Measurements from ENCODE around the gene COQ7.
A peak's percentile ranks its signal among the peaks of the same experiment; 100 is the strongest.

The COQ7 gene

DNA sequence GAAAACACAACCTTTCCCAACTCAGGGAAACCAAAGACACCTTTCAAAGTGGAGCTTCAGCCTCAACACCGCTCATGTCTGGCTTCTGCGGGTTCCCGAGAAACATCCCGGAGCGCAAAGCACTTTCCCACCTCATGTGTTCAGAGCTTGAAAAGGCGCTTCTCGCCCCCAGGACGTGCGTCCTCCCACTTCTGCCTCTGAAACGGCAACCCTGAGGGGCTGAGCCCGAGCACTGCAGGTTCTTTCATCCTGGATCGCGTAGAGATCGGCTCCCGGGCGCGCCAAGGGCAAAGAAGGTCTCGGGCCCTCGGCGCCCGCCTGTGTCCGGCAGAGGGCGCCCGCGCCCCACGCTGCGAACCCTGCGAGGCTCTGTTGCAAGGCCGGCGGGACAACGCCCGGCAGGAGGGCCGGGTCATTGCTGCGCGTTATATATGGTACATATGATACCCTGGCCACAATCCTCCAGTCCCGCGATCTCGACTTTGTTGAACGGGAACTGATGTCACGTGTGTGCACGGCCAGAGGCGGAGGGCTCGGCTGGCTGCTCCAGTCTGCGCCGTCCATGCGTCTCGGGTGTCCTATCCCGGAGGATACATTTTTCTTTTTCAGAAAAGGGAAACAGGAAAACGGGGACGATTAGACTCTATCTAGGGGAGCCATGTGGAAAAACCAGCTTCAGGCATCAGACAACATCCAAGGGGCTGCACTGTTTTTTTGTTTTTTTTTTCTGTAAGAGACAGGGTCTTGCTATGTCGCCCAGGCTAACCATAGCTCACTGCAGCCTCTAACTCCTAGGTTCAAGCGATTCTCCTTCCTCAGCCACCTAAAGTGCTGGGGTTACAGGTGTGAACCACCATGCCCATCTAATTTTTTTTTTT, 19.1 kb downstream of the COQ7 start:
- peak; percentile 67 to 75 for DNase-seq (ENCODE audit: low read depth in 2 of 2)

DNA sequence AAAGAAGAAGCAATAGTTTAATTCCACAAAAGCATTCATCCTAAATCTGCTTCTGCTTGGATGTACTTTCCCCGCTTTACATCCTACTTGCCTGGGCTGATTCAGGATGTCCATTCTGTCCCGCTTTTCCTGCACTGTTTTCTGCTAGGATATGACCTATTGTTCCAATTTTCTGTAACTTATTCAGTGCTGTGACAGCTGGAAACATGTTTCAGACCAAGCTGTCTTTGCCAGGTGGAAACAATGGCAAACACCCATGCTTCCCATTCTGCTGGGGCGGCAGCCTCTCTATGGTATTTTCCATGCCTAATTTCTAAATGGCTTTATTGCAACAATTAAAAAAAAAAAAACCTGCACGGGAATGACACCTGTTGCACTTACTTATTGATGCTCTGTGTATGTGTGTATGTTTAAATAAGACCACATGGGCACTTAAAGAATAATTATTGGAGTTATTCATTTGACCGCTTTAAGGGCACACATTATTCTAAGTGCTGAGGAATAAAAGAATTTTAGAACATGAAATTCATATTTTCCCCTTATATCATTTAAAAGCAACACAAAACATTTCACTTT, 21.0 kb downstream of the COQ7 start:
- no peak for DNase-seq (ENCODE audit: low read depth in 2 of 2)

DNA sequence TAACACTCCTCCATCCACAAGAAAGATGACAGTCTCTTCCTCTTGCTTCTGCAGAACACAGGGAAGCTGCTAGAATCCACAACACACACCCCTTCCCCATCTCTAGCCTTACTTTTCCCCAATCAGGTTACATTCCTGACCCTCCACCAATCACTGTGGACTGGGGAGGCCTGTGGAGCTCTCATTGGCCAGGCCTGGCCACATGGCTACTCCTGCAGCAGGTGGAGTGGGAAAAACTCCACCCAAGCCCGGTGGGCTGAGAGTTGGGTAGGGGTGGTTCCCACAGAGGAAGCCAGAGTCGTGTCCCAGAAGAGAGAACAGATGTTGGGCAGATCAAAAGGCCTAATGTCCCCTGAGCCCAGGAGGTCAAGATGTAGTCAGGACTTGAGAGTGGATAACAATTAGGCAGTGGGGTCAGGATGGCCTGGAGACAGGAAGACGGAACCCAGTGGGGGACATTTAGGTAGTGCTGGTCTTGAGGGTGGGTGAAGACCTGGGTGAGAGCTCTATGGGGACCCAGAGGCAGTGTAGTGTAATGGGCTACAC, 22.1 kb downstream of the COQ7 start:
- no peak for DNase-seq (ENCODE audit: low read depth in 2 of 2)

DNA sequence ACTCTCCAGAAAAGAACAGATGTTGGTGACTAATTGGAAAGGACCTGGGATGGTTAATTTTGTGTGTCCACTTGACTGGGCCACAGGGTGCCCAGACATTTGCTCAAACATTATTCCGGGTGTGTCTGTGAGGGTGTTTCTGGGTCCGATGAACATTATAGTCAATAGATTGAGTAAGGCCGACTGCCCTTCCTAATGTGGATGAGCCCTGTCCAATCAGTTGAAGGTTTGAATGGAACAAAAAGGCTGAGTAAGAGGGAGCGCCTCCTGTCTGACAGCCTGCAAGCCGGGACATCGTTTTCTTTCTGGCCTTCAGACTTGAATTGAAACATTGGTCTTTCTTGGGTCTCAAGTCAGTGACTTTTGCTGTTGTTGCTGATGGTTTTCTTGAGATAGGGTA, 23.5 kb downstream of the COQ7 start:
- no peak for DNase-seq (ENCODE audit: low read depth in 2 of 2)

DNA sequence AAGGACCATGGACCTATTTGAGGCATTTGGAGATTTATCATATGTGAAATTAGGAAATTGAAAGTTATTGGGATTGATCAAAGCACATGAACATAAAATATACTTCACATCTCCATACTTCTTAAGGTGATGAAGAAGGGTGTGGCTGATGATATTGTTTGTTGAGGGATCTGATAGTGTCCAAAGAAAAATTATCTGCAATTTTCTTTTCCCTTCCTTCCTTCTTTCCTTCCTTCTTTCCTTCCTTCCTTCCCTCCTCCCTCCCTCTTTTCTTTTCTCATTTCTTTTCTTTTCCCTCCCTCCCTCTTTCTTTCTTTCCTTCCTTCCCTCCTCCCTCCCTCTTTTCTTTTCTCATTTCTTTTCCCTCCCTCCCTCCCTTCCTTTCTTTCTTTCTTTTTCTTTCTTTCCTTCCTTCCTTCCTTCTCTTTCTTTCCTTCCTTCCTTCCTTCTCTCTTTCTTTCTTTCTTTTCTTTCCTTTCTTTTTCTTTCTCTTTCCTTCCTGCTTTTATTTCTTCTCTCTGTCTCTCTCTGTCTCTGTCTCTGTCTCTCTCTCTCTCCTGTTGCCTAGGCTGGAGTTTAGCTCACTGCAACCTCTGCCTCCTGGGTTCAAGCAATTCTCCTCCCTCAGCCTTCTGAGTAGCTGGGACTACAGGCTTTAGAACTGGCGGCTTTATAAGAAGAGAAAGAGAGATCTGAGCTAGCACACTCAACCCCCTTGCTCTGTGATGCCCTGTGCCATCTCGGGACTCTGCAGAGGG, 25.4 kb downstream of the COQ7 start:
- no peak for DNase-seq (ENCODE audit: low read depth in 2 of 2)

DNA sequence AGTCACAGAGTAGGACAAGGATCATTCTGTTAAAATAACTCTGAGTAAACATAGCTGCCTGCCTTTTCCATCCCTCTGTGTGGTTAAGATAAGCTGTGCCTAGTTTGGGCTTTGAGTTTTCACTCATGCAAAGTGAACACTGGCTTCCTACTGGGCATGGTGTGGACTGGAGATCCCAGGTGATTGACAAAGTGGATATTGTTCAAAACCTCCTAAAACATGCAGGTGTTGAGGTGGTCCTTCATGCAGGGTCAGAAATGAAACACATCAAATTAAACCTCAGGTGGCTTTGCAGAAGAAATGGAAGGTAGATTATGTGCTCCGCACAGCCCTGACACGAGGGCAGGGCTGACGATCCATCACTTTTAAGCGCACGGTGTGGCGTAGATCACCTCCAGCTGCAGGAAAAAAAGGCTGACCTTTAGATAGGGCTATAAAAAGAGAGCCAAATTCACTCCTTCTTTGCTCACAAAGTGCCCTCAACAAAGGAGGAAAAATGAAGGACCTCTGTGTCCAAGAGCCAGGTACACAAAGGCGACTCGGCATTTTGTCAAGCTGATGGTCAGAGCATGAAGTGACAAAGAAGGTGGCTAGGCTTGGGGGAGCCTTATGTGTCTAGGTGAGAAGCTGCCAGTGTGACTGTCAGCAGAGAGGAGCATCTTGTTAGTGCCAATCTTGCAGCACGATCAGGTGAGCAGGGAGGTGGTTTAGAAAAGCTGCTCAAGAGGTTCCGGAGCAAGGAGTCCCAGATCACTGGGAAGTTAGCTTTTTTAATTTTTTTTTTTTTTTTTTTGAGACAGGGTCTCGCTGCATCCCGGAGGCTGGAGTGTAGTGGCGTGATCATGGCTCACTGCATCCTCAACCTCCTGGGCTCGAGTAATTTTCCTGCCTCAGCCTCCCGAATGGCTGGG, 26.5 kb downstream of the COQ7 start:
- no peak for DNase-seq (ENCODE audit: low read depth in 2 of 2)

DNA sequence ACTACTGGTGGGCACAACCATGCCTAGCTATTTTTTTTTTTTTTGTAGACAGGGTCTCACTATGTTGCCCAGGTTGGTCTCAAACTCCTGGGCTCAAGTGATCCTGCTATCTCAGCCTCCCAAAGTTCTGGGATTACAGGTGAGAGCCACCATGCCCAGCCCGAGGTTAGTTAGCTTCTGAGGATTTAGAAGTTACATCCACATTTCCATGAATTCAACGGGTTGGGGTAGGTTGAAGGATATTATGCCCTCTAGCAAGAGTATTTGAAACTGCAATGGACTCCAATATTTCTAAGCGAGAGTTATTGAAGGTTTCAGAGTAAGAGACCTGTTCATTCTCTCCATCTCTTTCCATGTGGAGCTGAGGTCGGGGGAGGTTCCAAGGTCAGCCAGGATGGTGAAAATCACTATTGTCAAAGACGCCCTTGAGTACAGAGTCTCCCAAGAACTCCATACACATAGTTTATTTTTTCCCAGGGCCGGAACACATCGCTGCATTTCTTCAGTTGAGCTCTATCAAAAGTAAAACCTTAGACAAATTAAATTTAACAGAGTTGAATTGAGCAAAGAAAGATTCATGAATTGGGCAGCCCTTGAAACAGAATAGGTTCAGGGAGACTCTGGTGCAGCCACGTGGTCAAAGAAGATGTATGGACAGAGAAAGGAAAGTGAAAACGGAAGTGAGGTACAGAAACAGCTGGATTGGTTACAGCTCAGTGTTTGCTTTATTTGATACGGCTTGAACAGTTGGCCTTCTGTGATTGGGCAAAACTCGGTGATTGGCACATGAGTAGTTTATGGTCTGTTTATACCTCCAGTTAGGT, 27.3 kb downstream of the COQ7 start:
- DNase-seq (ENCODE audit: low read depth in 2 of 2), result no peak

DNA sequence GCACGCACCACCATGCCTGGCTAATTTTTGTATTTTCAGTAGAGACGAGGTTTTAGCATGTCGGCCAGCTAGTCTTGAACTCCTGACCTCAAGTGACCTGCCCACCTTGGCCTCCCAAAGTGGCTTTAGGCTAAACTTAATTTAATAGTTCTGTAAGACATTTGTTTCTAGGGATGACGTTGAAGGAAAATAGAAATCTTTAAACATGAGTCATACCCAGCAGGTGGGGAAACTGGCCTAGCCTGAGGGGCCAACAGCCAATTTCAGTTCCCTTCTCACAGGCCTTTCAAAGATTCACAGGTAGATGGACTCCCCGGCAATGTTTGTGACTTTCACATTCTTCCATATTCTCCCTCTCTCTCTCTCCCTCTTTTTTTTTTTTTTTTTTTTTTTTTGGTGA, 28.2 kb downstream of the COQ7 start:
- no peak for DNase-seq (ENCODE audit: low read depth in 2 of 2)

DNA sequence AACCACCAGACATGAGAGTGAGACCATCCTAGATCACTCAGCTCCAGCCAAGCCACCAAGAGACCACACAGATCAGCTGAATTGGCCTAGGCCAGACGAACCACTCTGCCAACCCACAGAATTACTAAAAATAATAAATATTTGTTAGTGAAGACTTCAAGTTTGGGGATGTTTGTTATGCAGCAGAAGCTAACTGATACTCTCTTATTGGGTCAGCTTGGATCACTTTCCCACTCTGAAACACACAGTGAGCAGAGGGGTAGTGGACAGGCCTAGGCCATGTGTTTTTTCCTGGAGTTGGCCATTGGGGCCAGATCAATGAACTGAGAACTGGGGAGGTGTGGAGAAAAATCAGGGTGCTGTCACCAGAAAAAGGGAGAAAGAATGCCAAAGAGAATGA, 30.8 kb downstream of the COQ7 start:
- DNase-seq (ENCODE audit: low read depth in 2 of 2), result no peak

DNA sequence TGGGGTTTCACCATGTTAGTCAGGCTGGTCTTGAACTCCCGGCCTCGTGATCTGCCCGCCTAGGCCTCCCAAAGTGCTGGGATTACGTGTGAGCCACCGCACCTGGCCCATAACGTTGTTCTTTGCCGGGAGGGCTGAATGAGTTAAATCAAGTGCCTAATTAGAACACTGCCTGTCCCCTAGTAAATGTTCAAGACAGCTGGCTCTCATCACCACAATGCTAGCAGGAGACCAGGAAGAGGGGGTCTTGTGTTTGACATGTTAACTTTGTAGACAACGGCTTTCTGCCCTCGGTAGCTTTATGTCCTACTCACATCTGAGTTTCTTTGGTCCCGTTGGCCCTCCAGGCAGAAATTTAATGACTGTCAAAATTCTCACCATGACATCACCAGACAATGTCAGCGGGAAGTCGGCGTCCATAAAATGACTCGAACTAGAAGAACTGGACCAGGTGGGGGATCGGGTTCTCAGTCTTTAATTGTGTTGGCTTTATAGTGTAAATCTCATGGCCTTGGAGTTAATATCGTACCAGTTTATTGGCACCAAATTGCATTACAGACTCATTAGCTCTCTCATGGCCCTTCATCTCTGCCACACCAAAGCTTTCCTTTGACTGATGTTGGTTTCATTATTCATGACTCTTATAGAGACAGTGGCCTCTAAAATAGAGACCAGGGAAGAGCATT, 34.9 kb downstream of the COQ7 start:
- no peak for DNase-seq (ENCODE audit: low read depth in 2 of 2)

DNA sequence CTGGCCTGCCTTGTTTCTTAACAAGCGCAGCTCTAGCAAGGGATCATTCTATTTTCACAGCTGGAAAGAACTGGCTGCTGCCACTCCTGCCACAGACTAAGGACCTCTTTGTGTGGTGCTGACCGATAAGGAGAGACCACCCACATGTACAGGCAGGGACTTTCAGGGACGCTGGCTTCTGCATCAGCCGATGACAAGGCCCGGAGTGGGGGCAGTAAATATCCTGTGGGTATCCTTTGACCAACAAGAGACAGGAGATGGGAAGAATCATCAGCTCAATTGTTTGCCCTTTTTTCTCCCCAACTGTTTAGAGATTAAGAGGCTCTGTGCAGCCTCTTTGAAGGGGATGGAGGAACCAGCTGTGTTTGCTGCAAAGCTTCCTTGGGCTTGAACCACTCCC, 37.2 kb downstream of the COQ7 start:
- DNase-seq (ENCODE audit: low read depth in 2 of 2), result no peak

DNA sequence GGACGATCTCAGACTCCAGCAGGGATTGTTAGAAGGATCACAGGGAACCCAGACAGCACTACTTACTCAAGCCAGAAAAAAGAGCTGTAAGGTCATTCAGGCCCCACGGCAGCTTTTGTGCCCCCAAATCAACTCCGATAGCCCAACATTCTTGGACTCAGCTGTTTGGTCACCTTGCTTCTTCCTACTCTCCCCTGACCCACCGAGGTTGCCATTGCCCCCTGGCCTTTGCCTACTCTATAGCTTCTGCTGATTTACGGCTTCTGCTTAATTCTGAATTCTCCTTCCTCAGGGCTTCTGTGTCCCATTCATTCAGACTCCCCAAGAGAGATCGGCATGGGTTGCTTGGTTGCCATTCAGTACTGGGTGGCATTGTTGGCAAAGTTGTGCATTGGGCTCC, 37.7 kb downstream of the COQ7 start:
- DNase-seq (ENCODE audit: low read depth in 2 of 2), result no peak

DNA sequence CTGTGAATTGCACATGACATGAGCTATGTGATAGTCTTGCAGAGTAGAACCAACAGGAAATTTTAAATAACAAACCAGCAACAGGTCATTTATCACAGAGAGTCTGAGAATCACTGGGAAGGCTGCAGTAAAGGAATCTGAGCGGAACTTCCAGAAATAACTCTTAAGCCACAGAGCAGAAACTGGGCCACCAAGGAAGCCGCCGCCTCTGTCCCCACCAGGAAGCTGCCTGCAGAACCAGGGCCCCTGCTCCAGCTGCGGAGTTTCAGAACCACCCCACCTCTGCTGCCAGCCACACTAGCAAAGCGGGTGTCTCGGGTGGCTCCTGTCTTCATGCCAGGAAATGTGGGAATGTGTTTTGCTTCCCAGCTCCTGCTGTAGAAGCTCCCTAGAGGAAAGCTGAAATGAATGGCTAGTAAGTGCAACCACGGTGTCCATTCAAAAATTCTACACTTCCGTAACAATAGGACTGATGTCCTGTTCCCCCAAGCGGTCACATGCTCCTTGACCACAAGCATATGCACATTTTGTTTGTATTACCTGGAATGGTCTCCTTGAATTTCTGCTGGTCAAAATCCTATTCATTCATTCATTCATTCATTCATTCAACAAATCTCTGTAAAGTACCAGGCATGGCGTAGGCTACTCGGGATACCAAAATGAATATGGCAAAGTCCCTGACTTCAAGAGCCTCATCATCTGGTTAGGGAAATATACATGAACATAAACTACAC, 38.6 kb downstream of the COQ7 start:
- DNase-seq (ENCODE audit: low read depth in 2 of 2), result no peak

DNA sequence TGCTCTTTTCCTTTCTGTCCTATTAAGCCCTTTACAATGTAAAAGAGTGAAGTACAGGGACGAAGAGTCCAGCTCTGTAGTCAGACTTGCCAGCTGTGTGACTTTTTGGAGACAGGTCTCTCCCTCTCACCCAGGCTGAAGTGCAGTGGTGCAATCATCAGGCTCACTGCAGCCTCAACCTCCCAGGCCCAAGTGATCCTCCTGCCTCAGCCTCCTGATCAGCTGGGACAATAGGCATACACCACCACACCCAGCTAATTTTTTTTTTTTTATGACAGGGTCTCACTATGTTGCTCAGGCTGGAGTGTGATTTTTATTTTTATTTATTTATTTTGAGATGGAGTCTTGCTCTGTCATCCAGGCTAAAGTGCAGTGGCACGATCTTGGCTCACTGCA, 39.2 kb downstream of the COQ7 start:
- no peak for DNase-seq (ENCODE audit: low read depth in 2 of 2)

DNA sequence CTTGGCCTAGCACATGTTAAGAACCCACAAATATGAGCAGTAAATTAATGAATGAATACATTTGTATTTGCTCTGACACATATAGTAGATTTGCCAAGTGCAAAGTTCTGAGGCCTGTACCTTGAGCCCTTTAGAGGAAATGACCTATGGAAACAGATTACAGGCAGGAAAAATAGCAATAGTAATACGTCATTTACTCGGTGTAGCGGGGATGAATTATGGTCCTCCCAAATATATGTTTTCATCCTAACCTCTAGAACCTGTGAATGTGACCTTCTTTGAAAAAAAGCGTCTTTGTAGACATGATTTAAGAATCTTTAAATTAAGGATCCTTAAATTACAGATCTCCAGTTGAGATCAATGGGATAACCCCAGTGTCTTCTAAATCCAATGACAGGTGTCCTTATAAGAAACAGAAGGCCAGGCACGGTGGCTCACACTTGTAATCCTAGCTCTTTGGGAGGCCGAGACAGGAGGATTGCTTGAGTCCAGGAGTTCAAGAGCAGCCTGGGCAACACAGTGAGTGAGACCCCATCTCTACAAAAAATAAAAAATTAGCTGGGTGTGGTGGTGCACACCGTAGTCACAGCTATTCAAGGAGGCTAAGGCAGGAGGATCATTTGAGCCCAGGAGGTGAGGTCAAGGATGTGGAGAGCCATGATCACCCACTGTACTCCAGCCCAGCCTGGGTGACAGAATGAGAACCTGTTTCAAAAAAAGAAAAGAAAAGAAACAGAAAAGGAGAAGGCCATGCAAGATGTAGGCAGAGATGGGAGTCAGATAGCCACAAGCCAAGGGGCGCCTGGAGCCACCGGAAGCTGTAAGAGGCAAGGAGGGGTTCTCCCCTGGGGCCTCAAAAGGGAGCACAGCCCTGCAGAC, 41.2 kb downstream of the COQ7 start:
- no peak for DNase-seq (ENCODE audit: low read depth in 2 of 2)

DNA sequence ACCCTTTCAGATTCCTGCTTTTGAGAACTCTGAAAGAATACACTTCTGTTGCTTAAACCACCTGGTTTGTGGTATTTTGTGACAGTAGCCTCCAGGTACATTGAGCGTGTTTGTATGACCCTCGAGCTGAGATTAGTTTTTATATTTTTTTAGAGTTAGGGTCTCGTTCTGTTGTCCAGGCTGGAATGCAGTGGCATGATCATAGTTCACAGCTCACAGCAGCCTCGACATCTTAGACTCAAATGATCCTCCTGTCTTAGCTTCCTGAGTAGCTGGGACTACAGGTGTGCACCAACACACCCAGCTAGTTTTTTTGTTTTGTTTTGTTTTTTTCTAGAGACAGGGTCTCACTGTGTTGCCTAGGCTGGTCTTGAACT, 41.9 kb downstream of the COQ7 start:
- no peak for DNase-seq (ENCODE audit: low read depth in 2 of 2)

DNA sequence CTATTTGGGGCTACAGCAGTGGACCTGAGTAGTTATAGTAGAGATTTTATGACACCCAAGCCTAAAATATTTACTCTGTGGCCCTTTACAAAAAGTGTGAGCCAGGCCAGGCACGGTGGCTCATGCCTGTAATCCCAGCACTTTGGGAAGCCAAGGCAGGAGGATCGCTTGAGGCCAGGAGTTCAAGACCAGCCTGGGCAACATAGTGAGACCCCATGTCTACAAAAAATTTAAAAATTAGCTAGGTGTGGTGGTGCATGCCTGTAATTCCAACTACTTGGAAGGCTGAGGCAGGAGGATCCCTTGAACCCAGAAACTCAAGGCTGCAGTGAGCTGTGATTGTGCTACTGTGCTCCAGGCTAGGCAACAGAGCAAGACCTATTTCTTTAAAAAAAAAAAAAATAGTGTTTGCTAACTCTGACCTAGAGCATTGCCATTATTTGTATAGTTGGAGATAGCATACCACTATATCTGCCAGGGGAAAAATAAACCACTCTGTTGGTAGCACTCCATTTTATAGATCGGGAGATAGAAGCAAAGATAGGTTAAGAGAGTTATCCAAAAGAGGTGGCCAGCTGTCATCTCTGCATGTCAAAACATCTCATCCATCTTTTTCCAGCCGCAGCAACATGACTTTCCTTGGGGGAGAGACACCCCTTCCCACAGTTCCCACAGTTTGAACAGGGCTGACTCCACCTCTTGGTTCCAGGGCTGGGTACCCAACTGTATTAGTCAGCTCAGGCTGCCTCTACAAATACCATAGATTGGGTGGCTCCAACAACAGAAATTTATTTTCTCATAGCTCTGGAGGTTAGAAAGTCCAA, 43.3 kb downstream of the COQ7 start:
- DNase-seq (ENCODE audit: low read depth in 2 of 2), result no peak

DNA sequence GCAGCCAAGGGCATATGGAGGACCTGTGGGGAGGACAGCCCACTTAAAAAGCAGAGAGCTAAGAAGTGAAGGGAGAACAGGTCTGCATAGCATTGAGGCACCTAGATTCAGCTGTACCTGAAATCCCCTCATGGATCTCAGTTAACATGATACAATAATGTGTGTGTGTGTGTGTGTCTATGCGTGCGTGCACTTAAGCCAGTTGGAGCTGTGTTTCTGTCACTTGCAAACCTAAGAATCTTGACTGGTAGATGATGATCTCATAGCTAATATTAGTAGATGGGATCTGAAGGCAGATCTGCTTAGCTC, 44.6 kb downstream of the COQ7 start:
- DNase-seq (ENCODE audit: low read depth in 2 of 2), result no peak

Measured in stimulated activated CD8-positive, alpha-beta memory T cell treated with anti-CD3 and anti-CD28 coated beads, Interleukin-2, amount 100 ng/mL, for 48 hours (primary cell).